ENCODE results near the gene CCNB1IP1. TPM values are rescaled to one million over a fixed set of nuclear protein-coding genes. Genes with fewer than 3 reads are reported as not detected.

CCNB1IP1 gene
- polyA plus RNA-seq, 3 donors = 3.5 to 8.6 (median 5.4) TPM

DNA sequence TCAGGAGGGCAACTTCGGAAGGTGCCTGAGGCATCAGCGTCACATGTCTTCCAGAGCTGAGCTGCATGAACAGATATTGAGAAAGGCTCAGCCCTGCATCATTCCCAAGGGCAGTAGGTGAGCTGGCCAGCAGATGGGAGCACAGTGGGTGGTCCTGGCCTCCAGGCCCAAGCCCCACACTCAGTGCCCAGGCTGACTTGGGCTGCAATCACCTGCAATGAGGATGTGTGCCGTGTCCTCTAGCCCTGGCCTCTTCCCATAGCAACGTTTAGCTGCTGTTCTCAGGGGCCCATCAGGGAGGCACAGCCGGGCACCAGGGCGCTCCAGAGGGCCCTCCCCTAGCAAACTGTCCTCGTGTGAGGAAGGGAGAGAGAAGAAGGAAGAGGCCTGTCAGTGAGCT lies 48.3 kb upstream of the CCNB1IP1 start:
- no peaks in the 10 kb centered on the region for H3K27me3 ChIP-seq (ENCODE audit: control insufficient read depth in 2 of 2, insufficient read depth in 2 of 2, low read length in 2 of 2)
- no peak for DNase-seq
- Mint-ChIP-seq H3K36me3 (peaks cover 95 to 98% of the 10 kb centered on the region in 2 donors), H3K4me3 (no peak overlapping the region), H3K27ac (peak overlapping the region in 1 of 7 donors; percentile 9), H3K9me3 (no peaks in the 10 kb centered on the region), H3K27me3 (ENCODE audit: low read depth in 3 of 3) (no peaks in the 10 kb centered on the region), H3K4me1 (no peaks in the 10 kb centered on the region)
- no peaks in the 10 kb centered on the region for H3K79me2 ChIP-seq (ENCODE audit: insufficient read depth, low read length)
- peaks cover 86% of the 10 kb centered on the region for H4K20me1 ChIP-seq (ENCODE audit: insufficient read depth, low read length)
- WGBS (ENCODE audit: insufficient coverage) = 100% methylated on average over 2 of the region's 7 CpGs
- no peaks in the 10 kb centered on the region for H3K4me1 ChIP-seq (ENCODE audit: control insufficient read depth in 1 of 2, insufficient read depth in 2 of 2, low read length in 2 of 2)
- no peak overlapping the region for H2AFZ ChIP-seq (ENCODE audit: insufficient read depth, low read depth, low read length, poor library complexity, severe bottlenecking)
- no peaks in the 10 kb centered on the region for H3K9me3 ChIP-seq (replicated peaks in 1 of 2; ENCODE audit: control insufficient read depth in 1 of 2, insufficient read depth in 1 of 2, low read length in 2 of 2)
- no peak for TF ChIP-seq CTCF (IDR thresholded peaks at IDR 0.05)
- H3K9ac ChIP-seq (ENCODE audit: insufficient read depth, low read length, poor library complexity, severe bottlenecking) = no peak overlapping the region
- no peak overlapping the region for H3K4me2 ChIP-seq (replicated peaks; ENCODE audit: extremely low read depth, low read length, poor library complexity, severe bottlenecking)
- peaks cover 98 to 100% of the 10 kb centered on the region in 2 donors for H3K36me3 ChIP-seq (replicated peaks in 1 of 2; ENCODE audit: control insufficient read depth in 1 of 2, insufficient read depth in 2 of 2, low read length in 2 of 2)
- H3K4me3 ChIP-seq (replicated peaks in 1 of 3; ENCODE audit: low read depth in 2 of 3, low read length in 3 of 3) = no peak overlapping the region
- intact Hi-C loops (cut with micrococcal nuclease) = no loop called here
- H3K27ac ChIP-seq (ENCODE audit: low read depth in 1 of 2, low read length in 2 of 2) = no peak overlapping the region

- no peak for DNase-seq
- H3K4me3 ChIP-seq (replicated peaks in 1 of 3; ENCODE audit: low read depth in 2 of 3, low read length in 3 of 3) = no peak overlapping the region
- no peaks in the 10 kb centered on the region for H3K4me1 ChIP-seq (ENCODE audit: control insufficient read depth in 1 of 2, insufficient read depth in 2 of 2, low read length in 2 of 2)
- H3K36me3 ChIP-seq (replicated peaks in 1 of 2; ENCODE audit: control insufficient read depth in 1 of 2, insufficient read depth in 2 of 2, low read length in 2 of 2) = peaks cover 98 to 100% of the 10 kb centered on the region in 2 donors
- H3K9ac ChIP-seq (ENCODE audit: insufficient read depth, low read length, poor library complexity, severe bottlenecking) = no peak overlapping the region
- H3K4me3 Mint-ChIP-seq = no peak overlapping the region
- WGBS (ENCODE audit: insufficient coverage) = 97% methylated on average over 3 of the region's 6 CpGs
- H3K79me2 ChIP-seq (ENCODE audit: insufficient read depth, low read length) = no peaks in the 10 kb centered on the region
- peaks cover 95 to 98% of the 10 kb centered on the region in 2 donors for H3K36me3 Mint-ChIP-seq
- no peaks in the 10 kb centered on the region for H3K4me1 Mint-ChIP-seq
- no peak overlapping the region for H3K27ac ChIP-seq (ENCODE audit: low read depth in 1 of 2, low read length in 2 of 2)
- no peaks in the 10 kb centered on the region for H3K27me3 ChIP-seq (ENCODE audit: control insufficient read depth in 2 of 2, insufficient read depth in 2 of 2, low read length in 2 of 2)
- no peaks in the 10 kb centered on the region for H3K27me3 Mint-ChIP-seq (ENCODE audit: low read depth in 3 of 3)
- peak overlapping the region in 3 of 7 donors; percentile 10 to 34 (median 15) for H3K27ac Mint-ChIP-seq
- peaks cover 87% of the 10 kb centered on the region for H4K20me1 ChIP-seq (ENCODE audit: insufficient read depth, low read length)
- TF ChIP-seq CTCF (IDR thresholded peaks at IDR 0.05) = no peak
- H2AFZ ChIP-seq (ENCODE audit: insufficient read depth, low read depth, low read length, poor library complexity, severe bottlenecking) = no peak overlapping the region
- H3K9me3 ChIP-seq (replicated peaks in 1 of 2; ENCODE audit: control insufficient read depth in 1 of 2, insufficient read depth in 1 of 2, low read length in 2 of 2) = no peaks in the 10 kb centered on the region
- H3K4me2 ChIP-seq (replicated peaks; ENCODE audit: extremely low read depth, low read length, poor library complexity, severe bottlenecking) = no peak overlapping the region
- H3K9me3 Mint-ChIP-seq = no peaks in the 10 kb centered on the region
- intact Hi-C loops (cut with micrococcal nuclease) = no loop called here
Observed at GRCh38 chr14:20380681-20381080, 47.6 kb upstream of the CCNB1IP1 start.
